GM19035 (cell line): ENCODE measurements around the gene TBCD.
"Not testable (repeated sequence)": the region's sequence is repeated elsewhere in the genome, so short reads cannot be mapped to it uniquely, and the experiment has no call there.

Source experiments
- ATAC-seq: cut with Tn5 transposase; IDR thresholded peaks from one replicate; pipeline ENCODE4 v1.9.1; 2021; ENCODE audit not compliant: unreplicated experiment

Gene TBCD

DNA sequence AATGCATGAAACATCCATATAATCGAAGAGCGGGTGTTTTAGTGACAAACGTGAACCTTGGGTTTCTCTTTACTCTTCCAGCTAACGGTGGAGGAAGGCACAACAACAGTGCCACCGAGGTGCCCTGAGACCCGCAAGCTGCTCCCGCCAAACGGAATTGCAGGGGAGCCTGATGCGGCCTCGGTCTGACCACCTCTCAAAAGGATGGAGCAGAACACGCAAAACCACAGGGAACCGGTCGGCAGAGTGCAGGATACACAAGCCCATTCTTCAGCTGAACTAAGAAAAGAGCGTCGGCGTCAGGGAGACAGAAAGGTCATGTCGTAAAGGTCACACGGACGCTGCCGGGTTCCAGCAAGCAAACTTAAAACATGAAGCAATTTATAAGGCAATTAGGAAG is 197.5 kb downstream of the TBCD start:
- ATAC-seq: no peak

DNA sequence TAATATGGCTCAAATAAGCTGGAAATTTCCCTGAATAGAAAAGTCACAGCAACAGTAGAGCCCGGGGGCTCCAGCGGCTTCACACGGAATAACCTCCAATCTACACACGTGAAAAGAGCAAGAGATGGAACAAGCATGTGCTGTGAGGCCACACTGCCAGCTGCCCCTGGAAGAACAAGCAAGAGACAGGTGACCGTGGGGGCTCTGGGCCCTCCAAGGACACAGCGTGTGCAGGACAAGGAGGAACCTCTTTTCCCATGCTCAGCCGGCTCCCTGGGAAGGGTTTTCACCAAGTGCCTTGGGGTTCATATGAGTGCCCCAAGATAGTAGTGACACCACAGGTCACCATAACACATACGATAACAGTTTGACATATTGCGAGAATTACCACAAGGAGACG is 198.1 kb downstream of the TBCD start:
- no peak for ATAC-seq

DNA sequence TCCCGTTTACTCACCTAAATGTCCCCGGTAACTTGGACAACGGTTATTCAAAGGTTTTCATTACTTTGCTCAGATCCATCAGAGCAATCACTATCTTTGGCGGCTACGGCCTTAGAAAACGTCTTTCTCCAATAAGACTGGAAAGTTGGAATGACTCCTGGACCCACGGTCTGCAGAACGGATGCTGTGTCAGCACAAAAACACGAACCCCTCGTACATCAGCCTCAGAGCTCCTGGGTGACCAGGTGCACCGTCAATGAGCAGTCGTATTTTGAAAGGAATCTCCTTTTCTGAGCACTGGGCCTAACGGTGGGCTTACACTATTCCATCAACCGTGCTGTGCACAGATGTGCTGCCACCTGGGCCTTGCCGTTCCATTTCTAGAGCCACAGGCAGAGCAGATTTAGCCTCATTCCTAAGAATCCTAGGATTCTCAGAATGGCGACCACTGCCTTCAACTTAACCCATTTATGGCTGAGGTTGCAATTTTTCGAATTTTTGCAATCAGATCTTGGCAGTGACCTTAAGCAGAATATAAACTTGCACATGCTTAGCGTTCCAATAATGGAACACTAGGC is 198.7 kb downstream of the TBCD start:
- no peak for ATAC-seq

DNA sequence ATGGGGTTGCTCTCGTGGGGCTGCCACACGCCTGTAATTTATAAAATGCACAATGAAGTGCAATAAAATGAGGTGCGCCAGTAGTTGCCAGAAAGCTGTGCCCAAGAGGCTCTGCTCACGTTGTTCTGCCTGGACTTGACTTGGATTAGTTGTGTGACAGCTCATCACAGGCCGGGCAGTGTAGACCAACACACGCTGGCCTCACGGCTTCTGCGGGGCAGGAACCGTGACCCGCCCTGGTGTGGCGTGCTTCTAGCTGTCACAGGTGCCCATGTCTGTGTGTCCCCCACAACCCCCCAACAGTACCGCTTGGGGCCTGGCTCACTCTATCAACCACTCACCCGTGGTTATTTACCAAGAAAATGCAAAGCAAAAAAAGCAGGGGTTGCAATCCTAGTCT is 200.2 kb downstream of the TBCD start:
- ATAC-seq: no peak

DNA sequence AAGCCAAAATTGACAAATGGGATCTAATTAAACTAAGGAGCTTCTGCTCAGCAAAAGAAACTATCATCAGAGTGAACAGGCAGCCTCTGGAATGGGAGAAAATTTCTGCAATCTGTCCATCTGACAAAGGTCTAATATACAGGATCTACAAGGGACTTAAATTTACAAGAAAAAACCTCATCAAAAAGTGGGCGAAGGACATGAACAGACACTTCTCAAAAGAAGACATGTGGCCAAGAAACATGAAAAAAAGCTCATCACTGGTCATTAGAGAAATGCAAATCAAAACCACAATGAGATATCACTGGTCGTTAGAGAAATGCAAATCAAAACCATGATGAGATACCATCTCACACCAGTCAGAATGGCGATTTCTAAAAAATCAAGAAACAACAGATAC is 203.2 kb downstream of the TBCD start:
- not testable (repeated sequence) for ATAC-seq

DNA sequence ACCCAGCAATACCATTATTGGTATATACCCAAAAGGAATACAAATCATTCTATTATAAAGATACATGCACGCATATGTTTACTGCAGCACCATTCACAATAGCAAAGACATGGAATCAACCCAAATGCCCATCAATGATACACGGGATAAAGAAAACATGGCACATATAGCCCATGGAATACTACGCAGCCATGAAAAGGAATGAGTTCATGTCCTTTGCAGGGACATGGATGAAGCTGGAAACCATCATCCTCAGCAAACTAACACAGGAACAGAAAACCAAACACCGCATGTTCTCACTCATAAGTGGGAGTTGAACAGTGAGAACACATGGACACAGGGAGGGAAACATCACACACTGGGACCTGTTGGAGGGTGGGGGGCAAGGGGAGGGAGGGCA is 203.8 kb downstream of the TBCD start:
- not testable (repeated sequence) for ATAC-seq

DNA sequence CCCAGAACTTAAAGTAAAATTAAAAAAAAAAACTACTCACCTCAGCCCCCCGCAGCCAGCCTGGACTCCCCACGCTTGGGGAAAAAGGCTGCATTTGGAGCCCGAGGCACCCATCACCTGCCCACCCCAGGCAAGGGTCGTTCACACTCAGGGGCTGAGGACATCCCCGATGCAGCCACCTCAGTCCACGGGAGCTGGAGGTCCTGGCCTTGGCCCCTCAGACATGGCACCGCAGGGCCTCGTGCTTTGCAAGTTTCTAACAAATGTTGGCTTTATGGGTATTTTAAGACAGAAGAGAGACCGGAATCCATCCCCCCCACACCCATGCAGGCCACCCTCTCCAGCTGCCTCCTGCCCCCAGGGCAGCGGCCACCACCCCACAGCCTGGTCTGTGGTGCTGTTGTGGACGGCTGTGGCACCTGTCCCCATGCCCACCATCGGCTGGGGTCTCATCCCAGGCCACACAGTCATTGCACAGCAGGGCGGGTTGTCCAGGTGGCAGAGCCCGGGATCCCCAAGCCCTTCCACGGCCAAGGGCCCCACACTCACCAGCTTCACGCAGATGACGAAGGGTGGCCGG is 204.4 kb downstream of the TBCD start:
- no peak for ATAC-seq

DNA sequence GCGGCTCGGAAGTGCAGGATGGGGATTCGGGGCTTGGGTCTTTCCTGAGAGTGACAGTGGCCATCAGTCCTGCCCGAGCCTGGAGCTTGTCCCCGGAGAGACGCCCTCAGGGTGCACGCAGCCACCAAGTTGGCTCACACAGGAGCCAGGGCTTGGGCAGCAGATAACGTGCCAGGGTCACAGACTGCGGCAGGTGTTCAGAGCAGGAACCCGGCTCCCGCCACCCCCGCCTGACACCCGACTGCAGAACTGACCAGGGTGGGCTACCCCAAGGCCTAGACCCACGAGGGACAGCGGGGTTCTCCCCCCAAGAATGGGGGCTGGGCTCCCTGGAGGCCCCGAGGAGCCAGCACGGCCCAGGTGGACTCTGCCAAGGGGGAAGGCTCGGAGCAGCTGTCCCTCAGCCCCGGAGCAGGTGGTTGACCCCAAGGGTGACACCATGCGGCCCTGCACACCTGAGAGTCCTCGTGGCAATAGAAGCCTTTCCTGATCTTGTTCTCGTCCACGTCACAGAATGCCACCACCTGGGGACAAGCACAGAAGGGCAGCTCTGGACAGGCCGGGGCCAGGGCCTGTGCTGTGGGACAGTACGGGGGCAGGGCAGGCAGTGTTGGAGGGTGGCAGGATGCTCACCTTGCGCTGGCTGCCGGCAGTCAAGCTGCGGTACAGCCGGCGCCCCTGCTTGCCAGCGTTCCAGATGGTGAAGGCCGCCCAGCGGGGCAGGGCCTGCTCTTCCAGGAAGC is 205.0 kb downstream of the TBCD start:
- no peak for ATAC-seq

DNA sequence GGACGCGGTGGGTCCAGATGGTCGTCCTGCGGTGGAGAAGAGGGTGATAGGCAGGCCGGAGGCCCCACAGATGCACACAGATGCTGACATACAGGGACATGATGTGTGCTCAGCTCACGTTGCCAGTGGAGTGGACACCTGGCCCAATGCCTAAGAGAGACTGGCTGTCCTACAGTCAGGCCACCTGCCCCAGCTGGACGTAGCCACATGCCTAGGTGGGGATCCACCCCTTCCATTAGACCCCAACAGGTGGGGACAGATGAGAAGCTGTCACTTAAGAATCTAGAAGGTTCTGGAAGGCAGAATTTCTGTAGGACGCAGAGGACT is 205.6 kb downstream of the TBCD start:
- no peak for ATAC-seq

DNA sequence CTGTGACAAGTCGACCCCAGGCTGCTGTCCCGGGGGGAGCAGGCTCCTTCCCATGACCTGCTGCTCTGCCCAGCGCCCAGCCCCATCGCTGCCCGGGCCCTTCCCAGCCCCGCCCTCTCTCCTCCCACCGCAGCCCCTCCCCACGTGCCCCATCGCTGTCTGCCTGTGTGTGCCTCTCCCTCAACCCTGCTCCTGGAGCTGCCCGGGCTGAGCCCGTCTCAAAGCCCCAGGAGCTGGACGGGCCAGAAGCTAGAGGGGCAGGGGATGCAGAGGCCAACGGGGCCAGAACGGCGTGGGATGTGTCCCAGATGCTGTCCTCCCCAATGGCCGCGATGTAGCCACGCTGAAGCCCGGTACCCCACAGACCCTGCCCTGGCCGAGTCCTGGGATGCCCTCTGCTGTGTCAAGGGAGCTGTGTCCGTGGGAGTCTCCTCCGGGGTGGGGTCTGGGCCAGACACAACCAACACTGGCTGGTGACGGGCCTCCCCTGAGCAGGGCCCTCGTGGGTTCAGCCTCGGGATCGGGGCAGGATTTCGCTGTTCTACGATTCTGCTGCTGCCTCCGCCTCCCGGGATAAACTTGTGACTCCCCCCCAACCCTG is 206.2 kb downstream of the TBCD start:
- ATAC-seq: no peak

DNA sequence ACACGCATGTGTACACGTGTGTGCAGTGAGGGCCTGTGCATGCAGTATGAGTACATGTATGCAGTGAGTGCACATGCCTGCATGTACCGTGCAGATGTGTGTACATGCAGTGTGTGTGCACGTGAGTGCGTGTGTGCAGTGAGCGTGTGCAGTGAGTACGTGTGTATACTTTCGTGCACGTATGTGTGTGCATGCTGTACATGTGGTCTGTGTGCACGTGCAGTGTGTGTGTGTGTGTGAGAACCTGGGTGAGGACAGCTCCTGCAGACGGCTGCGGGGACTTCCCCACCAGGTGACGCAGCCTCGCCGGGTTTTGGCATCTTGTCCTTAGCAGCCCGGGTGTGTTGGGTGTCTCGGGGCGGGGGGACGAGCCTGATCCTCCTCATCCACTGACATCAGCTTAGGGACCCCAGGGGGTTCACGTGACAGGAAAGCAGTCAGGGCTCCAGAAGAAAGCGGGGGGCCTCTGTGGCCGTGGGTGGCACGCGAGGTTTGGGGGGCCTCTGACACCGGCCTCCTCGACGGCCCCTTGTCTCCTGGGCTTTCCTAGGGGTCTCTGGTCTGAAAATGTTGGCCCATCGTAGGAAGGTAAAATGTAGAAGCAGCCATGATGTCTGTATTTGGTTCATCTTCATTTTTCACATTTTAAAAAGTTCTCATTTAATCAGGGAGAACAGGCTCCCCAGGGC is 207.5 kb downstream of the TBCD start:
- no peak for ATAC-seq

DNA sequence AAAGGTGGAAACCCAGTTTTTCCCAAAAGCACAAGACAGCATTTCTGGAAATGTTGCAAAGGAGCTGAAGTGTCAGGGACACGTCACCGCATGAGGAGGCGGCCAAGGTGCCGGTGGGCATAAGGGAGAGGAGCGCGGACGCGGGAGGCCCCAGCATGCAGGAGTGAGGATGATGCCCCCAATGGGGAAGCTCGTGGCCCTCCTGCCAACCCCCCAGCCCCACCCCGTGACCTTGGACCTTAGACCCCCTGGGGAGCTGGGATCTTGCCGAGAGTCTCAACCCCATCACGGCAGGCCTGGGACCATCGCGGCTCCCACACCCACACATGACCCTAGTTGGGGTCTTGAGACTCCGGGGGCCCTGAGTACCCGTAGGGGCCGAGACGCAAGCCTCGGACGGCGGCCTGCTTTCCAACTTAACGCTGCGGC is 208.1 kb downstream of the TBCD start:
- ATAC-seq: no peak

DNA sequence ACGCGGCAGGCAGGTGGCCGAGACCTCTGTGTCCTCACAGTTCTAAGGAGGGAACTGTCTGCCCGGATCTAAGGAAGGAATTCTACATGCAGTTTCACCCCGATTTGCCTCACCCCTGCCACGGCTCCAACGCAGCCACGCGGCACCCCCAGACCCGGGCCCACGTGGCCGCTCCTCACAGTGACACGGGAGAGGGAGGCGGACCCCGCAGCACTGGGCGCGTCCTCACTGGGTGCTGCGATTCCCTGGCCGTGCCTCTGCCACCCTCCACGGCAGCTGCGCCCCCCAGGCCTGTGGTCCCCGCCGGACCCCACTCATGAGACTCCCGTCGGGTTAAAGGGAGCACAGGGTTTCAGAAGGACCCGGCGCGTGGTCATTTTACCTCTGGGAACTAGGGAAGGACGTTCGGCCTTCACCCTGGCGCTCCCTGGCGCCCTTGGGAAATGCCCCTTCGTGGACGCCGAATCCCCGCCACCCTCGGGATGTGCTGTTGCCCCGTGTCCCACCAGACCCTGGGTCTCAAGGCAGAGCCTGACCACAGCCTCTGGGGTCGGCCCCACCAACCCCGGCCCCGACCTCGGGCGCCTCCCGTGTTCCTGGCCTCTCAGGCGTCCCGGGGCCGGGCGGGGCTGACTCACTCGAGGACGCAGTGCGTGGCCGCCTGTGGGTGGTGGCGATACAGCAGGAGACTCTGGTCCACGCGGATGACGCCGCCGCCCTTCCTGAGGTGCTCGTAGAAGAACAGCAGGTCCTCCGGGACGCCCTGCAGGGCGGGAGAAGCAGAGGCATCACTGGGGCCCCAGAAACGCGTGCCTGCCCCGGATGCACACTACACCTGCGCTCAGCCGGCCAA is 208.8 kb downstream of the TBCD start:
- ATAC-seq: no peak

DNA sequence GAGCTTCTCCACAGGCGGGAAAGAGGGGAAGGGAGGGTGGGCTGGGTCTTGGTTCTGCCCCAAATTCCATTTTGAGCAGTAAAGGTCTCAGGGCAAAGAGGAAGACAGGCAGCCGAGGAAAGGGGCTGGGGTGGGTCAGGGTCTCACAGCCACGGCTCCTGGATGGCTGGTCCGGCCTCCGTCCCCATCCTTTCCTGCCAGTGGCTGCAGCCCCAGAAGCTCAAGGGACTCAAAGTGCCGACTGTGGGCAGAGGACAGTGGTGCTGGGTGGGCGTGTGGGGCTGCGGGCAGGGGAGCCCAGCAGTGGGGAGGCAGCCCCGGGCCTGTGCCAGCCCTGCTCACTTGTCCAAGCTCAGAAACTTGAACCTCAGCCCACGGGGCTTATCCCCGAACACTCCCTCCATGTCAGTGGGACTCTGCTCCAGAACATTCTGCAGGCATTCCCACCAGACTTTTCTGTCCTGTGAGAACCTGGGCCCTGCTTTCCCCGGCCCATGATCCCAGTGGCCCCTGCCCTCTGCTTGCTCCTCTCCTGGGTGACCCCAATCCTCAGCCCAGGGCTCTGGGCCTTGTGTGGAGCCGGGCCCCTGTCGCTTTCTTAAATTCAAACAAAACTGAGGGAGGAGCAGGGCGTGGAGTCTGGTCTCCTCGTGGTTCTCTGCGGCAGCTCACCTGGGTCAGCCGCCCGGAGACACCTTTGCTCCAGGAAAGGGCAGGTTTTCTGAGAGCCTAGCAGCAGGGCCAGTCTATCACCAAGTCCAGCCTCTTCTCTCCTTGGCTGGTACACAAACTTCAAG is 209.7 kb downstream of the TBCD start:
- ATAC-seq: no peak

DNA sequence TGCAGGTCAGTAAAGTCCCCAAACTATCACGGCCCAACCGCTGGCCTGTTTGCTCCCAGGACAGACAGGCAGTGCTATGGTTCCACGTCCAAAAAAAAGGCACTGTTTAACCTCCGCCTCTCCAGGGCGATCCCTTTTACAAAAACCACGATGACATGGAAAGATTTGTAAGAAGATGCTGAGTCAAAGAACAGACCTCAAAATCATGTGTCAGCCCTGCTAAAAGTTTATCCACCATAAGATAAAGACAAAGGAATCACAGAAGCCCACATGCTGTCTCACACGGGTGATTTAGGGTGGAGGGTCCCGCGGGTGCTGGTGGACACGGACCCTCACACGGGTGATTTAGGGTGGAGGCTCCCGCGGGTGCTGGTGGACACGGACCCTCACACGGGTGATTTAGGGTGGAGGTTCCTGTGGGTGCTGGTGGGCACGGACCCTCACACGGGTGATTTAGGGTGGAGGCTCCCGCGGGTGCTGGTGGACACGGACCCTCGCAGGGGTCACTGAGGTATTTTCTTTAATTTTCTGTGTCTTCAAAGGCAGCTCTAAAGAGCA is 210.4 kb downstream of the TBCD start:
- ATAC-seq: no peak

DNA sequence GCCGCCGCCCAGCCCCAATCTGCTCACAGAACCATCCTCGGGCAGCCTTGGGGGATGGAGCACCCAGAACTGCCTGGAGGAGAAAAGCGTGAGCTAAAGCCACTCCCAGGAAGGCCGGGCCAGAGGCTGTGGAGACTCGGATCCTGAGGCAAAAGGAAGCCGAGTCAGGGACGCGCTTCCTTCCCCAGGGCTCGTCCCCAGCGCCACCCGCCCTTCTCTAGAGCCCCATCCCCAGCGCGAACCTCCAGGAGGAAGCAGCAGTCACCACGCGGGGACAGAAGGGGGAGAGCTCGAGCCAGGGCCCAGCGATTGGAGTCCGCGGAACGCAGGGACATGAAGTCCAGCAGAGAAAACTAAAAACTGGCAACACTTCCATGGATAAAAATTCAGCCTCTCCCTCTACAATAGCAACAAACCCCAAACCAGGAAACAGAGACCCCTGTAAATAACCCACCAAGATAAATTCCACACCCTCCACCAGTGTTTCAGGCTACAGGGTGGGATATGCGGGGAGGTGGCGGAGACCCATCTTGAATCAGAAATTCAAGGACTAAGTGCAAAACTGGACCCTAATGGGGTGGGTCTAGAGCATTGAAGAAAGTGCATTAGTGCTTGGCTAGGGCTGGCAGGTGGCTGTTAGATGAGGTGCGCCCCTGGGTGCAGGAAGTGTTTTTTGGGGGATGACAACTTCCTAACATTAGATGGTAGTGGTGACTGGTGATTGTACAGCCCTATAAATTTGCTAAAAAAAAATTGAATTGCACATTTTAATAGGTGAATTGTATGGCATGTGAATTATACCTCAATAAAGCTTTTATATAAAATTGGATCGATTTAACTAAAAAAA is 211.5 kb downstream of the TBCD start:
- ATAC-seq: no peak

DNA sequence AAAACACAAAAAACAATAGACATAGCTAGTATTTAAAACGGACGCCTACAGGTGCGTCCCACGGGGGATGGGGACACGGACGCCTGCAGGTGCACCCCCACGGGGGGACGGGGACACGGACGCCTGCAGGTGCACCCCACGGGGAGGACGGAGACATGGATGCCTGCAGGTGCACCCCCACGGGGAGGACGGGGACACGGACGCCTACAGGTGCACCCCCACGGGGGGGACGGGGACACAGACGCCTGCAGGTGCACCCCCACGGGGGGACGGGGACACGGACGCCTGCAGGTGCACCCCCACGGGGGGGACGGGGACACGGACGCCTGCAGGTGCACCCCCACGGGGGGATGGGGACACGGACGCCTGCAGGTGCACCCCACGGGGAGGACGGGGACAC is 212.6 kb downstream of the TBCD start:
- ATAC-seq: not testable (repeated sequence)

DNA sequence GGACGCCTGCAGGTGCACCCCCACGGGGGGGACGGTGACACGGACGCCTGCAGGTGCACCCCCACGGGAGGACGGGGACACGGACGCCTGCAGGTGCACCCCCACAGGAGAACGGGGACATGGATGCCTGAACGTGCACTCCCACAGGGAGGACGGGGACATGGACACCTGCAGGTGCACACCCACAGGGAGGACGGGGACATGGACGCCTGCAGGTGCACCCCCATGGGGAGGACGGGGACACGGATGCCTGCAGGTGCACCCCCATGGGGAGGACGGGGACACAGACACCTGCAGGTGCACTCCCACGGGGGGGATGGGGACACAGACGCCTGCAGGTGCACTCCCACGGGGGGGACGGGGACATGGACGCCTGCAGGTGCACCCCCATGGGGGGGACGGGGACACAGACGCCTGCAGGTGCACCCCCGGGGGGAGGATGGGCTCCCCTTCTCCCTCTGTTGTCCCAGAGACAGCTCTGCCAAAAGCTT is 213.0 kb downstream of the TBCD start:
- ATAC-seq: no peak

DNA sequence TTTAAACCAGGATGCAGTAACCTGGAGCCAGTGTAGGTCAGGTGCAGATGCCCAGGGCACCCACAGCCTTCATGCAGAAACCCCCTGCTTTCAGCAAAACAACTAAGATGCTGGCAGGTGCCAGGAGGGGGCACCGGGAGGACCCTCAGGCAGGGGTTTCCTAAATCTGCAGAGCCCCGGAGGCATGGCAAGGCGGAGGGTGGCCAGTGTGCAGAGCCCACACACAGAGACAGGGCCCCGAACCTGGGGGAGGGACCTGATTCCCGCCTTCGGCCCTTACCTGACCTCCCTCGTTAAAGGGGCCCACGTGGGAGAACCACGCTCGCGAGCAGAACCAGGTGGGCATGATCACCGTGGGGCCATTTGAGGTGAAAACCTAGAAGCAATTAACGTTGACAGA is 213.5 kb downstream of the TBCD start:
- ATAC-seq: no peak
